SH-SY5Y (cell line): ENCODE results near the gene CFLAR.

Experiments used
- GATA2 ChIP-seq: IDR thresholded peaks from 2 replicates; pipeline ENCODE4 v1.6.1; 2011; ENCODE audit warnings: mild to moderate bottlenecking, low read depth, low read length
- GATA3 ChIP-seq: IDR thresholded peaks from 2 replicates; pipeline ENCODE4 v1.6.1; 2011; ENCODE audit warnings: low read depth, mild to moderate bottlenecking, low read length, moderate library complexity

GRCh38 chr2:201132518-201132917 lies 16.6 kb downstream of the CFLAR start:
- no peak for TF ChIP-seq GATA2
- TF ChIP-seq GATA3 = no peak
